GM12878 (cell line): Measurements from ENCODE around the gene RETREG3. TPM values are rescaled to one million over a fixed set of nuclear protein-coding genes. Genes with fewer than 3 reads are reported as not detected.

Experiments
- ASH2L ChIP-seq: fragments of 300-600, 200-600 bp; sonication (generic); IDR thresholded peaks from 2 replicates; pipeline ENCODE4 v1.6.1; 2017; ENCODE audit warnings: low read depth, mild to moderate bottlenecking, borderline replicate concordance
- ATF7 ChIP-seq: fragments of 450-650 bp; IDR thresholded peaks from 2 replicates; pipeline ENCODE4 v1.6.1; 2016; ENCODE audit warnings: low read depth, mild to moderate bottlenecking
- BMI1 ChIP-seq: fragments of 450-650 bp; IDR thresholded peaks from 2 replicates; pipeline ENCODE4 v1.6.1; 2016; ENCODE audit warnings: mild to moderate bottlenecking, moderate library complexity, borderline replicate concordance
- EZH2 ChIP-seq: IDR thresholded peaks from 2 replicates; pipeline ENCODE4 v1.6.1; 2012; ENCODE audit warnings: low read depth, mild to moderate bottlenecking, control low read depth, inconsistent platforms, low read length, borderline replicate concordance; ENCODE audit not compliant: control insufficient read depth
- GABPA ChIP-seq: IDR thresholded peaks from 2 replicates; pipeline ENCODE4 v1.6.1; 2014; ENCODE audit warnings: antibody characterized with exemption, low read depth, mild to moderate bottlenecking, inconsistent platforms
- HDGF ChIP-seq: fragments of 450-650 bp; IDR thresholded peaks from 2 replicates; pipeline ENCODE4 v1.6.1; 2016; ENCODE audit warnings: antibody characterized with exemption
- JUND ChIP-seq: IDR thresholded peaks from 2 replicates; pipeline ENCODE4 v1.6.1; 2012; ENCODE audit warnings: low read depth, mild to moderate bottlenecking, low read length, improper control_type of control experiment, moderate library complexity
- KLF5 ChIP-seq: fragments of 450-650 bp; IDR thresholded peaks from 2 replicates; pipeline ENCODE4 v1.6.1; 2014; ENCODE audit warnings: mild to moderate bottlenecking; ENCODE audit not compliant: partially characterized antibody
- MTA3 ChIP-seq: IDR thresholded peaks from 2 replicates; pipeline ENCODE4 v1.6.1; 2012; ENCODE audit warnings: low read length, inconsistent platforms, borderline replicate concordance
- MXI1 ChIP-seq: fragments of 150-350 bp; IDR thresholded peaks from 2 replicates; pipeline ENCODE4 v1.6.1; 2011; ENCODE audit warnings: low read depth, mild to moderate bottlenecking, inconsistent platforms, low read length, improper control_type of control experiment
- NFYA ChIP-seq: IDR thresholded peaks from 2 replicates; pipeline ENCODE4 v1.6.1; 2011; ENCODE audit warnings: low read depth, mild to moderate bottlenecking, low read length, improper control_type of control experiment, borderline replicate concordance
- NR2F1 ChIP-seq: fragments of 450-650 bp; conservative IDR thresholded peaks from 2 replicates; pipeline ENCODE4 v1.6.1; 2017; ENCODE audit warnings: mild to moderate bottlenecking
- PAX8 ChIP-seq: fragments of 450-650 bp; IDR thresholded peaks from 2 replicates; pipeline ENCODE4 v1.6.1; 2017; ENCODE audit warnings: mild to moderate bottlenecking, moderate library complexity
- PBX3 ChIP-seq: IDR thresholded peaks from 2 replicates; pipeline ENCODE4 v1.6.1; 2011; ENCODE audit warnings: mild to moderate bottlenecking, low read depth, low read length, moderate library complexity; ENCODE audit not compliant: insufficient replicate concordance
- PML ChIP-seq: IDR thresholded peaks from 2 replicates; pipeline ENCODE4 v1.6.1; 2012; ENCODE audit warnings: low read length, inconsistent platforms
- POLR2AphosphoS2 ChIP-seq: IDR thresholded peaks from 2 replicates; pipeline ENCODE4 v1.6.1; 2011; ENCODE audit warnings: low read depth, mild to moderate bottlenecking, low read length, improper control_type of control experiment, moderate library complexity
- POU2F2 ChIP-seq: IDR thresholded peaks from 3 replicates; pipeline ENCODE4 v1.6.1; 2011; ENCODE audit warnings: low read depth, mild to moderate bottlenecking, low read length, borderline replicate concordance
- RAD21 ChIP-seq: IDR thresholded peaks from 2 replicates; pipeline ENCODE4 v1.6.1; 2011; ENCODE audit warnings: mild to moderate bottlenecking, low read depth, low read length, moderate library complexity; ENCODE audit not compliant: insufficient read depth
- RCOR1 ChIP-seq: conservative IDR thresholded peaks from 2 replicates; pipeline ENCODE4 v1.6.1; 2012; ENCODE audit warnings: low read depth, low read length, improper control_type of control experiment
- RFX5 ChIP-seq: IDR thresholded peaks from 2 replicates; pipeline ENCODE4 v1.6.1; 2011; ENCODE audit warnings: low read depth, low read length, improper control_type of control experiment
- SREBF1 ChIP-seq: IDR thresholded peaks from 2 replicates; pipeline ENCODE4 v1.6.1; 2012; ENCODE audit warnings: mild to moderate bottlenecking, low read length
- SRF ChIP-seq, 2 experiments: IDR thresholded peaks; 2 replicates each; pipeline ENCODE4 v1.6.1; 2011; ENCODE audit warnings: low read depth in 2 of 2, low read length in 2 of 2, mild to moderate bottlenecking in 1 of 2, moderate library complexity in 1 of 2
- TBL1XR1 ChIP-seq: IDR thresholded peaks from 2 replicates; pipeline ENCODE4 v1.6.1; 2012; ENCODE audit warnings: low read depth, low read length, improper control_type of control experiment
- TCF3 ChIP-seq: IDR thresholded peaks from 2 replicates; pipeline ENCODE4 v1.6.1; 2012; ENCODE audit warnings: low read depth, mild to moderate bottlenecking, low read length, borderline replicate concordance; ENCODE audit not compliant: insufficient read depth
- TCF7 ChIP-seq: IDR thresholded peaks from 2 replicates; pipeline ENCODE4 v1.6.1; 2014; ENCODE audit warnings: antibody characterized with exemption, borderline replicate concordance
- ZNF384 ChIP-seq: IDR thresholded peaks from 2 replicates; pipeline ENCODE4 v1.6.1; 2012; ENCODE audit warnings: low read depth, mild to moderate bottlenecking, low read length, improper control_type of control experiment, borderline replicate concordance
- polyA plus RNA-seq, 11 experiments: library from polyadenylated mRNA; depleted of rRNA in 4 of 11; unstranded in 6 of 11; stranded (reverse) in 5 of 11; fragments of >200 nt; fragmentation: Nextera tagmentation in 4 of 11; fragmentation: Illumina TruSeq in 1 of 11; extraction: Ambion mirVana in 4 of 11; extraction: Trizol in 1 of 11; gene quantifications; 1 replicate in 1 of 11; 2 replicates in 10 of 11; pipeline versions ENCODE4 v1.2.1 to v1.2.3, GENCODE V29; 2011 to 2016; ENCODE audit warnings: inconsistent platforms in 2 of 11, missing spikeins in 2 of 11, low read depth in 1 of 11
- total RNA-seq, 4 experiments: library from RNA; depleted of rRNA in 3 of 4; stranded (reverse); fragments of >200 nt in 3 of 4; fragmentation: Illumina TruSeq in 1 of 4; extraction: Trizol in 1 of 4; gene quantifications; 2 replicates each; pipeline versions ENCODE4 v1.2.1 to v1.2.3, GENCODE V29; 2013 to 2021
- TF ChIP-seq, protein P1 (sequence below): fragments of 450-650 bp; IDR thresholded peaks from 2 replicates; pipeline ENCODE4 v1.6.1; 2018; ENCODE audit warnings: mild to moderate bottlenecking, low read depth, moderate library complexity; ENCODE audit not compliant: partially characterized antibody
- TF ChIP-seq, protein P2 (sequence below): fragments of 450-650 bp; IDR thresholded peaks from 2 replicates; pipeline ENCODE4 v1.6.1; 2016; ENCODE audit warnings: mild to moderate bottlenecking

RETREG3 gene
- total and polyA plus RNA-seq, 10 of the 15 experiments (the other 5 are each of a cell fraction or from before 2014, with no cell fraction given): 7.0 to 50.6 (median 27.3) TPM

GRCh38 chr17:42536372-42537155, 72.6 kb downstream of the RETREG3 start (continued):
- TF ChIP-seq TCF3: 0 out of 2 replicates have a peak, but pooled peaks have one; percentile 53
- TF ChIP-seq JUND: no peak
- TF ChIP-seq, protein P1, sequence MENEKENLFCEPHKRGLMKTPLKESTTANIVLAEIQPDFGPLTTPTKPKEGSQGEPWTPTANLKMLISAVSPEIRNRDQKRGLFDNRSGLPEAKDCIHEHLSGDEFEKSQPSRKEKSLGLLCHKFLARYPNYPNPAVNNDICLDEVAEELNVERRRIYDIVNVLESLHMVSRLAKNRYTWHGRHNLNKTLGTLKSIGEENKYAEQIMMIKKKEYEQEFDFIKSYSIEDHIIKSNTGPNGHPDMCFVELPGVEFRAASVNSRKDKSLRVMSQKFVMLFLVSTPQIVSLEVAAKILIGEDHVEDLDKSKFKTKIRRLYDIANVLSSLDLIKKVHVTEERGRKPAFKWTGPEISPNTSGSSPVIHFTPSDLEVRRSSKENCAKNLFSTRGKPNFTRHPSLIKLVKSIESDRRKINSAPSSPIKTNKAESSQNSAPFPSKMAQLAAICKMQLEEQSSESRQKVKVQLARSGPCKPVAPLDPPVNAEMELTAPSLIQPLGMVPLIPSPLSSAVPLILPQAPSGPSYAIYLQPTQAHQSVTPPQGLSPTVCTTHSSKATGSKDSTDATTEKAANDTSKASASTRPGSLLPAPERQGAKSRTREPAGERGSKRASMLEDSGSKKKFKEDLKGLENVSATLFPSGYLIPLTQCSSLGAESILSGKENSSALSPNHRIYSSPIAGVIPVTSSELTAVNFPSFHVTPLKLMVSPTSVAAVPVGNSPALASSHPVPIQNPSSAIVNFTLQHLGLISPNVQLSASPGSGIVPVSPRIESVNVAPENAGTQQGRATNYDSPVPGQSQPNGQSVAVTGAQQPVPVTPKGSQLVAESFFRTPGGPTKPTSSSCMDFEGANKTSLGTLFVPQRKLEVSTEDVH: no peak
- no peak for TF ChIP-seq NR2F1
- TF ChIP-seq RCOR1: no peak
- no peak for TF ChIP-seq ASH2L
- no peak for TF ChIP-seq SREBF1
- TF ChIP-seq RAD21: no peak
- no peak for TF ChIP-seq POU2F2
- no peak for TF ChIP-seq PBX3
- TF ChIP-seq MTA3: no peak
- TF ChIP-seq PML: no peak; the same call in 1 of the 2 replicates
- TF ChIP-seq, protein P2, sequence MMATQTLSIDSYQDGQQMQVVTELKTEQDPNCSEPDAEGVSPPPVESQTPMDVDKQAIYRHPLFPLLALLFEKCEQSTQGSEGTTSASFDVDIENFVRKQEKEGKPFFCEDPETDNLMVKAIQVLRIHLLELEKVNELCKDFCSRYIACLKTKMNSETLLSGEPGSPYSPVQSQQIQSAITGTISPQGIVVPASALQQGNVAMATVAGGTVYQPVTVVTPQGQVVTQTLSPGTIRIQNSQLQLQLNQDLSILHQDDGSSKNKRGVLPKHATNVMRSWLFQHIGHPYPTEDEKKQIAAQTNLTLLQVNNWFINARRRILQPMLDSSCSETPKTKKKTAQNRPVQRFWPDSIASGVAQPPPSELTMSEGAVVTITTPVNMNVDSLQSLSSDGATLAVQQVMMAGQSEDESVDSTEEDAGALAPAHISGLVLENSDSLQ: no peak
- no peak for TF ChIP-seq TCF7
- peak; percentile 36; the same call in 1 of the 2 replicates for TF ChIP-seq HDGF
- TF ChIP-seq SRF (IDR thresholded peaks at IDR 0.05; ENCODE audit: low read depth in 2 of 2, low read length in 2 of 2): no peak
- TF ChIP-seq NFYA: no peak
- no peak for TF ChIP-seq ATF7
- no peak for TF ChIP-seq GABPA
- TF ChIP-seq KLF5: no peak
- no peak for TF ChIP-seq BMI1
- TF ChIP-seq EZH2: no peak
- no peak for TF ChIP-seq ZNF384
- TF ChIP-seq RFX5: no peak
- no peak for TF ChIP-seq POLR2AphosphoS2
- peak; percentile 97 for TF ChIP-seq MXI1
- no peak for TF ChIP-seq PAX8
- TF ChIP-seq TBL1XR1: no peak
